ENCODE measurements around the gene C1QTNF6.

- TF ChIP-seq CTCF (IDR thresholded peaks at IDR 0.05) (no peak), ZFX (IDR thresholded peaks at IDR 0.05; ENCODE audit: borderline replicate concordance) (no peak)
These were observed 45.9 kb upstream of the C1QTNF6 start for GRCh38 chr22:37233751-37234631.

All from 22Rv1 (cell line).